Middle frontal gyrus (tissue), 1 donor: ENCODE results near the gene ARF1.

Source experiments
- DNase-seq: peaks from one replicate; pipeline ENCODE4 v3.0.0-alpha.2; 2015; ENCODE audit warnings: low spot score; ENCODE audit errors: extremely low spot score

ARF1 gene

GRCh38 chr1:228147151-228147693 is 64.7 kb downstream of the ARF1 start:
- DNase-seq: no peak

GRCh38 chr1:228147768-228148167 is 65.3 kb downstream of the ARF1 start:
- no peak for DNase-seq

- no peak for DNase-seq
Observed at GRCh38 chr1:228148196-228148861, 65.8 kb downstream of the ARF1 start.
